ENCODE results near the gene ANKS6.
A peak's percentile ranks its signal among the peaks of the same experiment; 100 is the strongest.

ANKS6 gene

DNA sequence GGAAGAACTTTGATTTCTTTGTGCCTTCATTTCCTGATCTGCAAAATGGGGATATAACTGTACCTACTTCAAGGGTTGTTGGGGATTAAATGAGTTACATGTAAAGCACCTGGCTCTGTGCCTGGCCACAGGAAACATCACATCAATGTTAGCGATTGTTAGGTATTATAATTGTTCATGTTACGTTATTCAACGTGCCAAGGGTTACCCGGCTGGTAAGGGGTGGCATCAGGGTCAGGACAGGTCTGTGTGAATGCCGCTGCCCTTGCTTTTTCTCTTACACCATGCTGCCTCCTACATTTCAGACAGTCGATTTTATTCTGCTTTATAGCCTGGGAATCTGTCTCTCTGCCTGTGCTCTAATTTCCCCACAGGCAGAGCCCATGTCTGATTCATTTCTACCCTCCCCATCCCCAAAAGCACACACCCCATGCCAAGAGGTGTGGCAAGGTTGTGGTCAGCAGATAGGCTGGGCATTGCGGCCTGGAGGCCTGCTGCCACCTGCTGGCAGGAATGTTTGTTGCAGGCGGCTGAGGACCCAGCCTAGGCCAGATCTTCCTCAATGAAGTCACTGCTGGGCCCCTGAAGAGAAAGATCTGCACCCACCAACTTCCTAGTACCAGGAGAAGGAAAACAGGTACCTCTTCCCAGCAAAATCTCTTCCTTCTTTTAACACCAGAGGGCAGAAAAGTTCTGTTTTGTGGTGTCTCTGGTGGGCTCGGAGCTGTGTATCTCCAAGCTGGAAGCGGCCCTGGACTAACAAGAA lies 5.3 kb downstream of the ANKS6 start:
- DNase-seq, result peak in 13 of 14 donors; percentile 15 to 81 (median 61)

- DNase-seq, result peak in 1 of 14 donors; percentile 61
Measured at GRCh38 chr9:98790134-98790841, 6.1 kb downstream of the ANKS6 start.

DNA sequence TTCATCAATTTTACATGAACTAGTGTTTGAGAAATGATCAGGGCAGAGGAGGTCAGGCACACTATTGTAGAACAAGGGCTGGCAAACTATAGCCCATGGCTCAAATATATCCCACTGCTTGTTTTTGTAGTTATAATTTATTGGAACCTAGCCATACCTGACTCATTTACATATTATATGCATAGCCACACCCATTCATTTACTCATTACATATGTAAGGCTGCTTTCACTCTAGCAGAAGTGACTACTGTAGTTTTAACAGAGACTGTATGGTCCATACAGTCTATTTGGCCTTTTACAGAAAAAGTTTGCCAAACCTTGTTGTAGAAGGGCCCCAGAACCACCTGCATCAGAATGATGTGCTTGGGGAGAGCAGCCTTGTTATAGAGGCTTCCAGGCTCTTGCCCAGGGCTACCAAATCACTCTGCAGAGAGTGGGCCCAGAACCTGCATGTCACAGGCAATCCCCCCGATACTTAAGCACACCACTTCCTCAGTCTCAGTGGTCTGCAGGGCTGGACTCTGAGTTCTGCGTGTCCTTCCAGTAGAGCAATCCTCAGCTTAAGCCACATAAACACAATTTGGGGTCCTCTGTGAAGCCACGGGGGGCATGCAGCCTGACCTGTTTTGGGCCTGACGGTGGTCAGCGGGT lies 6.7 kb downstream of the ANKS6 start:
- DNase-seq, result no peak

- no peak for DNase-seq
Measured at GRCh38 chr9:98787766-98788335, 8.5 kb downstream of the ANKS6 start.

DNA sequence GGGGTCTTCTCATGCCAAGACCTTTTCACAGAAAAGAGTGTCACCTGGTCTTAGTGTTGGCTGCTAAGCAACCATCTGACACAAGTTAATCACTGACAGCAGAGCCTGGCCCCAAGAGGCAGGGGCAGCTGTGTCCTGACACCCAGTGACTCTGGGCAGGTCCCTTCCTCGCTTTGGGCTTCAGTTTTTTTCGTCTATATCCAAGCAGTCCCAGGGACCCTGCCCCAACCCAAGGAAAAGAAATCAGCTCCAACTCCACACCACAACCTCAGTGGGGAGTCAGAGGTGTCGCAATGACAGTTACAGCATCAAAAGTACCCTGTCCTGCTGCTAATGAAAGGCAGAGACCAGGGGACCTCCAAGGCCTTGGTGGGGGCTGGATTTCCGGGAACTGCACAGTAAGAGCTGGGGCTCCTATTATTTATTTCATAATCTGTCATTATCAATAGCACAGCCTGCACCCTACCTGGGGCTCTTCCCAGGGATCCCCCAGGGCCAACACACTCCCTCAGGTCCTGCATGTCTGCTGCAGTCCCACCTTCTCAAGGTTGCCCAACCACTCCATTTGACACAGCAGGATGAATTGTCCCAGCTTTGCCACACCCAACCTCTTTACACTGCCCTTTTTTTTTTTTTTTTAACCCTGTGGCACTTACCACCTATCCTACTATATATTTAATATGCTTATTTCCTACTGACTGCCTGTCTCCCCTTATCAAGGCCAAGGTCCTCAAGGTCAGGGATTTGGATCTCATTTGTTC lies 9.4 kb downstream of the ANKS6 start:
- DNase-seq, result no peak

GRCh38 chr9:98784831-98785806 lies 11.2 kb downstream of the ANKS6 start:
- no peak for DNase-seq

GRCh38 chr9:98783518-98784226 lies 12.7 kb downstream of the ANKS6 start:
- no peak for DNase-seq

- DNase-seq, result no peak
Measured at GRCh38 chr9:98781588-98782383, 14.6 kb downstream of the ANKS6 start.

DNA sequence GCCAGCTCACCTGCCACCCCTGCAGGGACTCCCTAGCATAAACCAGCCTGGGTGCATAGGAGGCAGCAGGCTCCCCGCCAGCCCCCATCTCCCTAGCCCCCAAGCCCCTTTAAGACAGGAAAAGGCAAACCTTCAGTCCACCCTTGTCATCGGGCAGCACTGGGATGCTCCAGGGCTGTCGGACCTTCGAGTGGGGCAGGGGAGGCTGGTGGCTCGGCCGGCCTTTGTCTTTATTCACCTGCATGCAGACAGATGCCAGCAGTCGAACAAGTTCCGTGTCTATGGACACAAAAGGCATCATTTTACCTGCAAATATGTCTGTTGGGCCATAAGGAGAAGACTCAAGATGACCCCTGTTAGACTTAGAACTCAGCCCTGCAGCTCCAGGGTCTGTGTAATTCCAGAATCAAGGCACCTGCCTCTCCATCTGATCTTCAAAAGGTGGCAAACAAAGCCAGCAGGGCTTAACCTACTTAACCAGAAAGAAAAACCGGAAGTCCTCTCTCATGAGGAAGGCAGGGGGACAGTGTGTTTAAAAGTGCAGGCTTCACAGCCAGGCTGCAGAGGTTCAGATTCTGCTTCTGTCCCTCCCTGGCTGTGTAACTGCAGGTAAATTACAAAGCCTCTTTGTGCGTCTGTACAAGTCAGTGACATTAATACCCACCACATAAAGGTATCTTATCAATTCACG lies 16.2 kb downstream of the ANKS6 start:
- no peak for DNase-seq

GRCh38 chr9:98778711-98779530 lies 17.4 kb downstream of the ANKS6 start:
- no peak for DNase-seq

DNA sequence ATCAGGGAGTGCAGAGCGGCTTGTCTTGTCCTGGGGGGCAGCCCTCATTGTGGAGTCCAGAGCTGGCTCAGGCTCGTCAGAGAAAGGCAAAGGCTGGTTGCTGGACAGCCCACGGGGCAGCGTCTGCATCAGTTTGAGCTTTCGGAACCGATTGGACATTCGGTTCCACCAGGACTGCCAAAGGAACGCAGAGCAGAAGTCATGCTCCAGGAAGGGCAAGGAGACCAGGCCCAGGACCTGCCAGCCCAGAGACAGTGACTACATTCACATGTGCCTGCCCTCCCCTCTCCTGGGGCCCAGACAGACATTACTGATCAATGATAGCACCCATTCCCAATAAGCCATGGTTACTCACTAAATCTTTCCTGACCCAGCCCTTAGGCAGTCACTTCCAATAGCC lies 18.1 kb downstream of the ANKS6 start:
- DNase-seq, result no peak

DNA sequence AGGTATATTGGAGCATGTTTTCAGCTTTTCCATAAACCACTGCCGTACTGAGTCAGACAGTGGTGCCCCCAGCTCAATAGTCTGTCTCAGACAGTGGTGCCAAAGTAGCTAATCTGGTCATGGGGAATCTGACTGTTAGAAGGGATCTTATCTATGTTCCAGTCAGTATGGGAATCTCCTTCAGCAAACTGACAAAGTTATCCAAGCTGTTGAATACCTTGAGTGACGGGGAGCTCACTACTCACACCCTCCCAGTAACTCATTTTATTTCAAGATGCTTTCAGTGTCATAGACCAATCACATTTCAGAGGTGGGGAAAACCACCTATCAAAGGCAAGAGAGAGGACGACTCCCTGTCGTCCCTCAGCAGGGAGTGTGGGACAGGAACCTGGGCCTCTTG lies 18.7 kb downstream of the ANKS6 start:
- no peak for DNase-seq

GRCh38 chr9:98775831-98776441 lies 20.4 kb downstream of the ANKS6 start:
- DNase-seq, result peak in 2 of 14 donors; percentile 4 to 23

DNA sequence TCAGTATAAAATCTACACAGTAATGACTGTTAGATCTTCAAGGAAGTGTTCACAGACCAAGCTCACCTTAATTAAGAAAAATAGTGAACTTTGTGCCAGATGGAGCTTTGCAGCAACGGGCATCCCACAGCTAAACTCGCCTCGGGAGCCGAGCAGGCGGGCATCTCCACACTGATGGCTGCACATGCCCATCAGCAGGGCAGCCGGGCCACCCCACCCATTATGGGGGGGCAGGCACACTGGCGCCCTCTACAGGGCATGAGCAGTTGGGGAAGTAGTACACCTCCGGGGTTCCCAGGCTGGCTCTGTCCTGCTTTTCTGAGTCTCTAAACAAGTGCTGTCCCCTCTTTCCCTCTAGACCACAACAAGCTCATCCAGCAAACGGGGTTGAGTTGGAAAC lies 21.6 kb downstream of the ANKS6 start:
- DNase-seq, result no peak

- no peak for DNase-seq
Measured at GRCh38 chr9:98773721-98774120, 22.6 kb downstream of the ANKS6 start.

DNA sequence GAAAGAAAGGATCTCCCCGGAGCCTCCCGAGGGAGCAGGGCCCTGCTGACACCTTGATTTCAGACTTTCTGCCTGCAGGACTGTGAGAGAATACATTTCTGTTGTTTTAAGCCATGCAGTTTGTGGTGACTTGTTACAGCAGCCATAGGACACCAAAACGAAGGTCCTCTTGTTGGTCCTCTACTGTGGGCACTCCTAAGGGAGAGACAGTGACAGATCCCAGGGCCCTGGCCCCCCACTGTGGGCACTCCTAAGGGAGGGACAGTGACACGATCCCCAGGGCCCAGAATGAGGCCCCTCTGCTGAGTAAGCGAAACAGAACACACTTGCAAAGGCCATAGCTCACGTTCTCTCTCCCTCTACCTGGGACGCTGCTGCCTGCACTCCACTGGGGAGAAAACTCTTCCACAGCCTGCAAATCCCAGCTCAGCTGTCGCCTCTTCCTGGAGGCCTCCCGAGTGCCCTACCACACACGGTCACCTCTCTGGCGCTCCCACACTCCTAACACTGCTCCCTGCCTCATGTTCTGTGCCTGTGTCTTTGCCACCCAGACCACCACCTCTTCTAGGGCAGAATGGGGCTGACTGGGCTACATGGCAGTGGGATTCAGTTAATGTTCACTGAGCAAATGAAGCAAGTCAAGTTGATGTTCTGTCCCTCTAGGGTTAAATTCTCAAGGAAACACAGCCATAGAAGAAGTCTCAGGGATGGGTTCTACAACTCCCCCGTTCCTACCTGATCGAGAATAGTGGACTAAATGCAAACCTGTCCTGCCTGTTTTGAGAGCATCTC lies 23.8 kb downstream of the ANKS6 start:
- DNase-seq, result no peak
